Measurements from ENCODE around the gene EBF4.

The EBF4 gene

DNA sequence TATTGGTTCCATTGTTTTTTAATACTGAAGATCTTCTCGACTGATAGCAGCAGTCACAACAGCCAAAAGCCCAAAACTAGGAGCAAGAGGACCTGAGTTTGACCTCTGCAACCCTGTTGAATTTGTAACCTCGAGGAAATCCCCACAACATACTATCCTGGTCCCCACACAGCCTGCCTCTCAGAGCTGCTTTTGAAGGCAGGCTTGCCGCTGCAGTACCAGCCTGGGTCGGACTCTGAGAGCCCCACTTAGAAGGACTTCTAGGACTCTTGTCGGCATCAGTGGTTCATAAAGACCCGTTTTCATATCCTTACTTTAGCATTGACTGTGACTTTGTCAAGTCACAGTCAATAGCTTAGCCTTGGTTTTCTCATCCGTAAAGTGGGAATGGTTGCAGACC is 49.3 kb downstream of the EBF4 start:
- DNase-seq = no peak

DNA sequence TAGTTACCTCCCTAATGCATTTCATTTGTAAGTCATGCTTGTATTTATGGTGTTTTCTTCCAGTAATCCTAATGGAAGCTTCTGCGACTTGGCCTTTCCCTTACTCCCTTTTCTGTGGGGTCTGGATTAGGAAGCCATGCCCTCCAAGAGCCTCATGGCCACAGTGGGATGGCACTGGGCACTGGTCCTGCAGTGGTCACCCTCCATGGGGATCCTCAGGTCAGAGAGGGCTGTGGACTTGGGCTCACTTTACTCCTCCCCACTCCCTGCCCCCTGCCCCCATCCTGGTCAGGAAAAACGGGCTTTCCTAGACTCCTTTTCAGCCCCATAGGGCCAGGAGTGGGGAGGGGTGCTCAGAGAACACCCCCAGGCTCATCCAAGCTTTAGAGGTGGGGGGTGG is 49.9 kb downstream of the EBF4 start:
- DNase-seq = no peak

DNA sequence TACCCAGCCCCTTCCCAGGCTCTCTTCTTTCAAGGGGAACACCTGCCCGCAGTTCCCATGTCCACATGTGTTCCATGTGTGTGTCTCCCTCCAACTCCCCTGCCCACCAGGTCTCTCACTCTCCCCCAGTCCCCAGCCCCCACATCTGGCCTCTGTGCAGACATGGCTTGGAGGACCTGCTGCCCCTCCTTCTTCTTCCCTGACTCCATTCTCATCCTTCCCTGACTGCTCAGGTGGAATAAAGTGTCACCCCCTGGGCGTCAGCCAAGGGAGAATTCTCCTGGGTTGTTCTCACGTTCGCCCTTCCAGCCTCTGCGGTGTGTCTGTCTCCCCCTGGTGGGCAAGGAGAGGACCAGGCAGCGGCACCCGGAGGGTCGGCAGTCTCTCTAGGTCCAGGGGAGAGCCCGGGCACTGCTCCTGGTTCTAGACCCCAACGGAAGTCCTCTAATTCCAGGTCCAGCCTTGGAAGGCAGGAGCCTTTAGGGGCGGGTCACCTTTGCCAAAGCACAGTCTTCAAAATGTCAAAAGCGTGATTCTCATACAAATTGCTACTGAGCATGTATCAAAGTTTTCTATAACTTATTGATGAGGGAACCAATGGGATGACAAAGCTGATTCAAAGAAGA is 50.5 kb downstream of the EBF4 start:
- DNase-seq = peak in 21 of 51 donors; percentile 3 to 54 (median 19)

DNA sequence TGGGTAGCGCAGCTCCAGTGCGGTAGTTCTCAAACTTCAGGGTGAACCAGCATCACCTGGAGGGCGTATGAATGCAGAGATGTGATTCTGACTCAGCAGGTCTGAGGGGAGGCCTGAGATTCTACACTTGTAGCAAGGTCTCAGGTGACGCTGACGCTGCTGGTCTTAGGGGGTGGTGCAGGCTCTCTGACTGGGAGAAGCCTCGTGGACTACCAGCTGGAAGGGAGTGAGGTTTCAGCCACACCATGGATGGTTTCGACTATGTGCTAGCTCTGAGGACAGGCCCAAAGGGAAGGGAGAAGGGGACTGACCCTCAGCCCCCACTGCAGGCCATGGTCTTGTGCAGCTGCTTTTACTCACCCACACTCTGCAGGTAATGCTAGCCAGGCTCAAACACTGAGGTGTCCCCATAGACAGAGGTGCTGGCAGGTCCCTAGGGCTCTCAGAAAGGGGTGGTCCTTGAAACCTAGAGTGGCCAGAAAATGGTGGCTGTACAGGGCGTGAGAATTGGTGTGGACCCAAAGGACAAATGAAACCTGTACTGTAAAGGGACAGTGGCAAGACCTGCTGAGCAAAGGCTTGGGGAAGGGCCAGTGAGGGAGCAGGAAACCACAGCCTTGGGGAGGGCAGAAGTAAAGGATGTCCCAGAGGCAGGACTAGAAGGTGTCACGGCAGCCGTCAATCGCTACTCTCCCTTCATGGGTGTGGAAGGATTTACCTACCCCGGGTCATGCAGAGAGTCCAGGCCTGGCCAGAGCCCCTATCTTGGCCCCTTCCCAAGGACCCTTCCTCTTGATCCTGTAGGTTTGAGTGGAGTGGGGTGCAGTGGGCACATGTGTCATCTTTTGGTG is 52.7 kb downstream of the EBF4 start:
- DNase-seq = no peak

- DNase-seq = no peak
These were observed 53.5 kb downstream of the EBF4 start for GRCh38 chr20:2745936-2746635.

- DNase-seq = no peak
These were observed 54.2 kb downstream of the EBF4 start for GRCh38 chr20:2746636-2747265.

DNA sequence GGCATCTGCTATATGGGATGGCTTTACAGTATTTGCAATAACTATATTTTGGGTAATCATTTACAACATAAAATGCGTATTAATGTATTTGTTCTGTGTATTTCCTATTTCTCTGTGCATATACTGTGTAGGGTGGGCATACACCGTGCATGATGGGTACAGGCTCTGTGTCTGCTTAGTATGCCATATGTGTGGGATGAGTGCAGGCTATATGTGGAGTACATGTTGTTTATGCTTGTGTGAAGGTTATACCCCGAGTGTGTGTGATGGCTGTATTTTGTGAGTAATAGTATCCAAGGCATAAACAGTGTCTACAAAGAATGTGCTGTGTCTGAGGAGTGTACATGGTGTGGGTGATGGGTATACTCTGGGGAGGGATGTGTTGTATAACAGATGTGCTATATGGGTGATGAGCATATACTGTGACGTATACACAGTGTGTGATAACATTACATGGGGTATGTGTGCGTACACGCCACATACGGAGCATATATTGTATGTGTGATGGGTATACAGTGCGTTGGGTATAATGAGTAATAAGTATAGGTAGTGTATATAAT is 55.2 kb downstream of the EBF4 start:
- DNase-seq = no peak

DNA sequence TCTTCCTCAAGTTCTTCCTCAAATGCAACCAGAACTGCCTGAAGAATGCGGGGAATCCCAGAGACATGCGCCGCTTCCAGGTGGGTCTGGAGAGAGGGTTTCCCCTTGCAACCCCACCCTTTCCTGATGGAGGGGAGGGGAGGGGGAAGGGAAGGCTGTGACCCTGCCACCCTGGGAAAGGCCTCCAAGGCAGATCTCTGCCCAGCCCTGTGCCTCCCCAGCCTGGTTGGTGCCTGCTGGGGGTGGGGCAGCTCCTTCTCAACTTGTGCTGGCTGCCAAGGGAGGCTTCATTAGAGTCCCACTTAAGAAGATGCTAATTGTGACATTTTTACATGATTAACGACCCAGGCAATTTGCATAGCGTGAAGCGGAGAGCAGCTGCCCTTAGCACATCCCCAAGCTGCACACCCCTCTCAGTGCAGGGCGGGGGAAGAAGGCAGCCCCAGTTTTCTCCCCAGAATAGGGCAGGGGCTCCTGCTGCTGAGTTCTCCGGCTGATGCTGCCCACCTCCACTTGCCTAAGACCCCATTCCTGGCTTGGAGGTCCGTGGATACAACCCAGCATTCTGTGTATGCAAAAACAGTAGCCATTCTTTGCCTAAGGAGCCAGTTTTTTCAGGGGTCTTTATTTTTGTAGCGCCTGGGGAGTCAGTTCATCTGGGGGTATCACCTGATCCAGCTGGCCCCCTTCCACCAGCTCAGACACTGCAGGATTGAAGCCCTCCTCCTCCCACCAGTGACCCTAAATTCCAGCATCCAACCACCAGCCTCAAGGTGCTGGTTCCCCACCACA is 56.2 kb downstream of the EBF4 start:
- no peak for DNase-seq

DNA sequence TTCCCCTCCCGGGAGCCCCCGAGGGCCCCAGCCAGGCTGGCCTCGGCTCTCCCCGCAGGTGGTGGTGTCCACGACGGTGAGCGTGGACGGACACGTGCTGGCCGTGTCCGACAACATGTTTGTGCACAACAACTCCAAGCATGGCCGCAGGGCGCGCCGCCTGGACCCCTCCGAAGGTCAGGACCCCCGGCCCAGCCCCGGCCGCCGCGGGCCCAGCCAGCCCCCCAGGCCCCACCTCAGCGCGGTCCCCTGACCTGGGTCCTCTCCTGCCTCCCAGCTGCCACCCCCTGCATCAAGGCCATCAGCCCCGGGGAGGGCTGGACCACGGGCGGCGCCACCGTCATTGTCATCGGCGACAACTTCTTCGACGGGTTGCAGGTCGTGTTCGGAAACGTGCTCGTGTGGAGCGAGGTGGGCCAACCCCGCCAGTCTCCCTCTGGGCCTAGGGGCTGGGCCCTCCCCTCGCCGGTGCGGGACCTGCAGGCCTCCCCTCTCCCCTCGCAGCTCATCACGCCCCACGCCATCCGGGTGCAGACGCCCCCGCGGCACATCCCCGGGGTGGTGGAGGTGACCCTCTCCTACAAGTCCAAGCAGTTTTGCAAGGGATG is 56.9 kb downstream of the EBF4 start:
- no peak for DNase-seq

DNA sequence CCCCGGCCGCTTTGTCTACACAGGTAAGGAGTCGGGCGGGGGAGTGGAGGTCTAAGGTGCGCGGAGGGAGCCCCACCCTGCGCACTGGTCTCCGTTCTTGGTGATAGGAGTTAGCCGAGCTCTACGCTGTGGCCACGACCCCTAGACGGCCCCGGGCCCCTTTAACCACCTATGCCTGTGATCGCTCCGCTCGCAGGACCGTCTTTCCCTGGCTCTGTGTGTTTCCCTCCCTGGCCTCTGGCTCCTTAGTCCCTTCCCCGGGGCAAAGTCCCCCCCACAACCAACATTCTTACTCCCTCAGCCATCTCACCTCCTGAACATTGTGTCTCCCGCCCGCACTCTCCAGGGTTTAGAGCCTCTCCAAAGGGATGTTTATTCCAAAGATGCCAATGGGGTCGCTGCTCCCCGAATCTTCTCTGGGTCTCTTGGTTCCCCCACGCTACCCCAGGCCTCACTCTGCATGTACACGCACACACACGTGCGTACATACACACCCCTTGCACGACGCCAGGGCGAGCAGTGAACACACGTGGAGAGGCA is 57.4 kb downstream of the EBF4 start:
- DNase-seq = no peak

- DNase-seq = no peak
These were observed 58.1 kb downstream of the EBF4 start for GRCh38 chr20:2750491-2751251.

DNA sequence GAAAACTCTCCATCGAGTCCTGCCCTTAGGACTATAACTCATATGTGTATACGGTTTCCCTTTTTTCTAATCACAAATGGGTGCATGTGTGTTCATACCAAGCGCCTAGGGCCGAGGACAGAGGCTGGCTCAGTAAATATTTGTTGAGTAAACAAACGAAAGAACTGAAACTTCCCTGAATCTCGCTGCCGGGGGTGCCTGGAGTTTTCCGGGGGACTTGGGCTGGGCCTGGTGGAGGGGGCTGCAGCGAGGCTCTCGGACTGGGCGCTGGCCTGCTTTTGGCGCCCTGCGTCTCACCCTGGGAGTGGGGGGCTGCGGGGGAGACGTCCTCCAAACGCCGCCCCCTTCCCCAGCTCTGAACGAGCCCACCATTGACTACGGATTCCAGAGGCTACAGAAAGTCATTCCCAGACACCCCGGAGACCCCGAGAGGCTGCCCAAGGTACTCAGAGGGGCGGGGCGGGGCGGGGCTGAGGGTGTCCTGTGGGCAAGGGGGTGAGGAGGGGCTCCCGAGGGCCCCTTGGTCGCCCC is 58.8 kb downstream of the EBF4 start:
- no peak for DNase-seq

GRCh38 chr20:2751878-2752566 is 59.4 kb downstream of the EBF4 start:
- DNase-seq = no peak

DNA sequence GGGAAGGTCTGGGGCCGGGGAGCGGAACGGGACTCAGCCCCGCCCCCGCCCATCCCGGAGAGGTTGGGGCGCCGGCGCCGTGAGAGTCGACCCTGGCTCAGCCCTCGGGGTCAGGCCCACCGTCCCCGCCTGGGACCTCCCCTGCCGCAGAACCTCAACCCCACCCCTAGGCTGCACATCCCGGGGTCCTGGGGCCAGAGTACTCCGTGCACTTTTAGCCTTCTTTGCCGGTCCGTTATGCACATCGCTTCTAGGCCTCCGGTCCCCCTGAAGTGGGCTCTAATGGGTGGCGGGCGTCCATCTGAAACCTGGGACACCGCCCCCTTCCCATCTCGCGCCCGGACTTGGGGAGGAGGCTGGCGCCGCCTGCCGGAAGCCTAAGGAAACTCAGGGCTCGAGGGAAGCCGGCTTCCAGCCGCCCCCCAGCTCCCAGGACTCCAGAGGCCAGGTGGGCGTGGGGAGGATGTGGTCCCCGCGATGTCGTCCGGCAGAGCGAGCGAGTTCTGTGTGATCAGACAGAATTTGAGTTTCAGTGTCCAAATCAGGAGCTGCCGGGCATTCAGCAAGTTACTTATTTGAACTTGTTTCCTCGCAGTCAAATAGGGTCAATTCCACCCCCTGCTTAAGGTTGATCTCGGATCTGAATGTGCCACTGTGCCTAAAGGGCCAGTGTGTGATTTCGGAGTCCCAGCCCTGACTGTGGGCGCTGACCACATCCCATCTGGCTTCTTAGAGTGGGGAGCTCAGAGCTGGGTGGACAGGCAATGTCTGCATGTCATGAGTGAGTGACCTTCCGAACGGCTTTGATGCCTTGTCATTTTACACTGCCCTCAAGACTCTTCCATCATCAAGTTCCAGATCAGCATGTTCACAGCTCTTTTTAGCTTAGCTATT is 60.2 kb downstream of the EBF4 start:
- peak in 2 of 51 donors; percentile 11 to 18 for DNase-seq

GRCh38 chr20:2753461-2754040 is 61.0 kb downstream of the EBF4 start:
- DNase-seq = no peak

DNA sequence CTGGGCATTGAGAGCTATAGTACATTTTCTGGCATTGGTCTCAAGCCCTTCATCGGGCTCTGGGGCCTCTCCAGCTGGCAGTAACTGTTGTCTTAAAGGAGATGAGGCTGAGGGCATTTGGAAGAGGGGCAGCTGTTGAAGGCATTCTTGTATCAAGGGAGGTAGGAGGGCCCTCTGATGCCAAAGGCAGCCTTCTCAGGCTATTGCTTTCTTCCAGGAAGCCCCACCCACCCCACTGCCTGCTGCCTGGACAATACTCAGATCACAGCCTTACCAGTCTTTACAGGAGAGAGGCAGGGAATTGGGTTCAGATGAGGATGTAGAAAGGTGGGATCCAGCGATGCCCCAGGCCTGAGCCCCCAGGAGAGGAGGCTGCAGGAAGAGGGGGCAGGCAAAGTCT is 61.8 kb downstream of the EBF4 start:
- DNase-seq = no peak

Data from hypothalamus (tissue), 51 donors.